MCF 10A (cell line): ENCODE measurements around the gene ERVMER34-1. TPM values are rescaled to one million over a fixed set of nuclear protein-coding genes. Genes with fewer than 3 reads are reported as not detected.
A peak's percentile ranks its signal among the peaks of the same experiment; 100 is the strongest.

Experiments
- BruUV-seq: library from RNA; stranded (reverse); fragments of 400-500 nt; replicated peaks from 2 replicates; lab custom pipeline; 2021; lab: Mats Ljungman, UMichigan
- CTCF ChIA-PET: fragments of 300-600 bp; sonication (Branson Sonifier 250); formaldehyde crosslinking; extraction: SDS; loops from one replicate; lab custom pipeline; 2021; ENCODE audit warnings: antibody characterized with exemption, inconsistent platforms; lab: Yijun Ruan, JAX
- POLR2A ChIA-PET: fragments of 300-600, 350-650 bp; sonication (Branson Sonifier 250); formaldehyde crosslinking; extraction: SDS; loops from one replicate; lab custom pipeline; 2020; ENCODE audit warnings: antibody characterized with exemption, inconsistent platforms; lab: Yijun Ruan, JAX
- DNase-seq: peaks from one replicate; pipeline ENCODE4 v3.0.0-alpha.2; 2018; ENCODE audit not compliant: unreplicated experiment
- H3K27ac Mint-ChIP-seq: one replicate; pipeline ENCODE4 v1.8.0; 2022; ENCODE audit warnings: mild to moderate bottlenecking, low read depth, mixed read lengths; ENCODE audit not compliant: unreplicated experiment
- H3K27me3 Mint-ChIP-seq: one replicate; pipeline ENCODE4 v1.8.0; 2022; ENCODE audit warnings: mixed read lengths; ENCODE audit not compliant: insufficient read depth, unreplicated experiment
- H3K36me3 Mint-ChIP-seq: one replicate; pipeline ENCODE4 v1.8.0; 2022; ENCODE audit warnings: mild to moderate bottlenecking, moderate library complexity, mixed read lengths; ENCODE audit not compliant: insufficient read depth, unreplicated experiment
- H3K4me1 Mint-ChIP-seq: one replicate; pipeline ENCODE4 v1.8.0; 2022; ENCODE audit warnings: mixed read lengths; ENCODE audit not compliant: insufficient read depth, unreplicated experiment
- H3K4me3 Mint-ChIP-seq: one replicate; pipeline ENCODE4 v1.8.0; 2022; ENCODE audit warnings: mild to moderate bottlenecking, moderate library complexity, mixed read lengths; ENCODE audit not compliant: unreplicated experiment
- H3K9me3 Mint-ChIP-seq: one replicate; pipeline ENCODE4 v1.8.0; 2022; ENCODE audit warnings: mixed read lengths; ENCODE audit not compliant: unreplicated experiment
- intact Hi-C: fragments of 100-400 bp; cut with micrococcal nuclease; formaldehyde crosslinking; loops from 2 replicates; pipeline ENCODE4 v1.14.1; 2022
- total RNA-seq: library from RNA; stranded (reverse); gene quantifications from 2 replicates; pipeline ENCODE4 v1.2.3, GENCODE V29; 2022
- TF ChIP-seq, protein P1 (sequence below): fragments of 200-600 bp; IDR thresholded peaks from one replicate; pipeline ENCODE4 v1.8.0; 2022; ENCODE audit warnings: antibody characterized with exemption, mild to moderate bottlenecking; ENCODE audit not compliant: unreplicated experiment

The ERVMER34-1 gene
- total RNA-seq, 1 experiment from 2014 or later, result 6.7 TPM

DNA sequence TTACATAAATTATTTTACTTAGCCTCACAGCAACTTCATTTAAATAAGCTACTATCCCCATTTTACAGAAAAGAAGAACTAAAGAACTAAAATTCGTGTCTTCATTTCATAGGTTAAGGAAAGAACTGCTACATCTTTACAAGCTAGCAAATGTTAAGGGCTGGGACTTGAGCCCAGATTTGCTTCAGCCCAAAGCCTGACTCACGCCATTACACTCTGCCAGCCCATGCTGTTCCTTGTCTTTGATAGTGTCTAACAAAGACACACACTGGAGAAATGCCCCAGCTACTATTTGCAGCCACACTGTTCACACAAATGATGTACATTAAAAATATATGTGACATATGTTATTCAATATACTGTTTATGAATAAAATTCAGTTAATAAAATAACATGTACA is 29.0 kb upstream of the ERVMER34-1 start:
- Mint-ChIP-seq H3K36me3 (no peaks in the 10 kb centered on the region), H3K27me3 (no peaks in the 10 kb centered on the region), H3K27ac (no peak overlapping the region), H3K4me3 (no peak overlapping the region), H3K4me1 (peaks cover 6% of the 10 kb centered on the region), H3K9me3 (no peaks in the 10 kb centered on the region)
- peak; percentile 21 for DNase-seq
- BruUV-seq, result no TSS peak
- ChIA-PET CTCF (interaction anchor here (1.0 to 1.6 kb wide), 3 partner anchors 25 to 55 kb away, joined by 3 to 7 read pairs (median 5); no protein-coding TSS in a partner anchor), POLR2A (interaction anchor here (0.6 to 1.4 kb wide), 3 partner anchors 31 to 67 kb away, joined by 3 to 5 read pairs (median 3); no protein-coding TSS in a partner anchor)
- TF ChIP-seq, protein P1, sequence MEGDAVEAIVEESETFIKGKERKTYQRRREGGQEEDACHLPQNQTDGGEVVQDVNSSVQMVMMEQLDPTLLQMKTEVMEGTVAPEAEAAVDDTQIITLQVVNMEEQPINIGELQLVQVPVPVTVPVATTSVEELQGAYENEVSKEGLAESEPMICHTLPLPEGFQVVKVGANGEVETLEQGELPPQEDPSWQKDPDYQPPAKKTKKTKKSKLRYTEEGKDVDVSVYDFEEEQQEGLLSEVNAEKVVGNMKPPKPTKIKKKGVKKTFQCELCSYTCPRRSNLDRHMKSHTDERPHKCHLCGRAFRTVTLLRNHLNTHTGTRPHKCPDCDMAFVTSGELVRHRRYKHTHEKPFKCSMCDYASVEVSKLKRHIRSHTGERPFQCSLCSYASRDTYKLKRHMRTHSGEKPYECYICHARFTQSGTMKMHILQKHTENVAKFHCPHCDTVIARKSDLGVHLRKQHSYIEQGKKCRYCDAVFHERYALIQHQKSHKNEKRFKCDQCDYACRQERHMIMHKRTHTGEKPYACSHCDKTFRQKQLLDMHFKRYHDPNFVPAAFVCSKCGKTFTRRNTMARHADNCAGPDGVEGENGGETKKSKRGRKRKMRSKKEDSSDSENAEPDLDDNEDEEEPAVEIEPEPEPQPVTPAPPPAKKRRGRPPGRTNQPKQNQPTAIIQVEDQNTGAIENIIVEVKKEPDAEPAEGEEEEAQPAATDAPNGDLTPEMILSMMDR, result no peak
- intact Hi-C loops, result no loop called here

DNA sequence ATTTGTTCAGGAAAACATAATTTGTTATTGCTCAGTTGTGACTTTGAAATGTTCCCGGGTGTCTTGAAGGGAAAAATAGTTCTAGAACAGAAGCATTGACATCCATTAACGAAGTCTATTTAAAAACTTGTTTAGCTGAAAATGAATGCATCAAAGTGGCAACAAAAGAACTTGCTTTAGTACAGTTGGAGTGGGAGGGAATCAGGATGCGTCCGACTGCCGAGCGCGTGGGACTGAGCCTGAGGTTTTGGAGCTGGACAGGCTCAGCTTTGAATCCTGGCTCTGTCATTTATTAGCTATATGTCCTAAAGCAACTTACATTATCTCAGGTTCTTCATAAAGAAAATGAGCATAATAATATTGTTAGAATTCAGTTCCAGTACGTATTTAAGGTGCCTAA is 9.0 kb upstream of the ERVMER34-1 start:
- no peak overlapping the region for H3K27ac Mint-ChIP-seq
- ChIA-PET CTCF (no interaction called here), POLR2A (interaction anchor here (0.9 kb wide), 1 partner anchor 420 kb away, joined by 3 read pairs; no protein-coding TSS in a partner anchor)
- intact Hi-C loops, result no loop called here
- BruUV-seq, result no TSS peak
- no peaks in the 10 kb centered on the region for H3K4me1 Mint-ChIP-seq
- H3K36me3 Mint-ChIP-seq, result no peaks in the 10 kb centered on the region
- no peak overlapping the region for H3K4me3 Mint-ChIP-seq
- DNase-seq, result no peak
- TF ChIP-seq, protein P1, result no peak
- no peaks in the 10 kb centered on the region for H3K27me3 Mint-ChIP-seq
- H3K9me3 Mint-ChIP-seq, result no peaks in the 10 kb centered on the region

DNA sequence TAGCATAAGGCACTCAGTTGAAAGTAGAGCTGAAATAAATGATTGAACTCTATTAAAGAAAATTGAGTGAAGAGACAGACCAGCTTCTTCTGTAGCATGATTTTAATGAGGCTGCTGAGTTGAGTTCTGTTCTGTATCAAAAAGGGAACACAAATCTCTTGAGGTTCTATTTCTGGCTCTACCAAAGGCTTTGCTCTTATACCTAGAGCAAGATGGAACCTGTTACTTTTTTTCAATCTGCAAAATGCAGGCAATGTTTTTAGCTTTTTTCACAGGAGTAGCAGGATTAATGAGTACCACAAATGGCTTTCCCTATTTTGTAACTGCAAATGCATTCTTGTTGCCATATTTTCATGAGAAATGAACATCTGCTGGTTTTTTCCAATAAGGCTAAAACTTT is 4.2 kb upstream of the ERVMER34-1 start:
- Mint-ChIP-seq H3K27ac (no peak overlapping the region), H3K27me3 (no peaks in the 10 kb centered on the region), H3K36me3 (no peaks in the 10 kb centered on the region), H3K4me1 (no peaks in the 10 kb centered on the region), H3K4me3 (no peak overlapping the region), H3K9me3 (no peaks in the 10 kb centered on the region)
- CTCF ChIA-PET, result interaction anchor here (0.7 to 1.2 kb wide), 3 partner anchors 15 to 128 kb away, joined by 3 read pairs; no protein-coding TSS in a partner anchor
- no TSS peak for BruUV-seq
- POLR2A ChIA-PET, result interaction anchor here (1.1 kb wide), 1 partner anchor 82 kb away, joined by 3 read pairs; no protein-coding TSS in a partner anchor
- TF ChIP-seq, protein P1, result no peak
- no peak for DNase-seq
- intact Hi-C loops, result no loop called here

DNA sequence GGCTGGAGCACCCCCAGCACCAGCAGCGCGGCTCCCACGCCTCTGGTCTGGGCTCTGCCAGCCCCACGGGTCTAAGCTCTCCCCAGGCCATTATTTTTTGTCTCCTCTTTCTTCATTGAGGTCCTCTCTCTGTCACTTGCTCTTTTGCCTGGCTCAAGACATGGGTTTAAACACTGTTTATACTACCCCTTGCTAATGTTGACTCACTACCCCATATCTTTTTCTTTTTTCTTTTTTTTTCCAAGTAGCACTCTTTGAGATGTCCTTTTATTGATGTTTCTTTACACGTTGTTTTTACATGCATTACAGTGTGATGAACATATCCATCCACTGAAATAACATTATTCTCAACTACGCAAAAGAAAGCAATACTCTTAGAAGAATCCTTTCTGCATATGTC is 1.7 kb upstream of the ERVMER34-1 start:
- Mint-ChIP-seq H3K27me3 (no peaks in the 10 kb centered on the region), H3K4me1 (no peaks in the 10 kb centered on the region), H3K27ac (no peak overlapping the region), H3K9me3 (no peaks in the 10 kb centered on the region), H3K4me3 (no peak overlapping the region), H3K36me3 (peaks cover 9% of the 10 kb centered on the region)
- POLR2A ChIA-PET, result no interaction called here
- BruUV-seq, result no TSS peak
- CTCF ChIA-PET, result interaction anchor here (0.7 to 1.2 kb wide), 2 partner anchors 41 to 120 kb away, joined by 3 read pairs; no protein-coding TSS in a partner anchor
- intact Hi-C loops, result no loop called here
- TF ChIP-seq, protein P1, result no peak
- DNase-seq, result no peak
